ENCODE measurements around the gene WAC. TPM values are rescaled to one million over a fixed set of nuclear protein-coding genes. Genes with fewer than 3 reads are reported as not detected.
A peak's percentile ranks its signal among the peaks of the same experiment; 100 is the strongest.

WAC gene
- total RNA-seq, 1 experiment from 2014 or later: 196 TPM

- no TSS peak for BruUV-seq (replicated peaks)
- intact Hi-C loops (cut with micrococcal nuclease; ENCODE audit: unreplicated experiment): loop anchor here (1.0 to 5.0 kb wide), 3 partner anchors 56 to 156 kb away; partner anchors contain the start of gene WAC
- Mint-ChIP-seq H3K4me3 (ENCODE audit: unreplicated experiment) (no peak overlapping the region), H3K4me1 (ENCODE audit: low read depth, unreplicated experiment) (peaks cover 22% of the 10 kb centered on the region), H3K36me3 (ENCODE audit: insufficient read depth, unreplicated experiment) (peaks cover 92% of the 10 kb centered on the region), H3K9me3 (ENCODE audit: unreplicated experiment) (no peaks in the 10 kb centered on the region), H3K27me3 (ENCODE audit: insufficient read depth, unreplicated experiment) (no peaks in the 10 kb centered on the region), H3K27ac (ENCODE audit: unreplicated experiment) (no peak overlapping the region)
- TF ChIP-seq CTCF (IDR thresholded peaks at IDR 0.05; ENCODE audit: insufficient read depth in 1 of 2, low read depth in 1 of 2, low read length in 1 of 2, severe bottlenecking in 1 of 2, unreplicated experiment in 1 of 2): peak in 1 of 2 experiments; percentile 43
- ChIA-PET POLR2A (no interaction called here), CTCF (interaction anchor here (0.9 kb wide), 1 partner anchor 31 kb away, joined by 3 read pairs; no protein-coding TSS in a partner anchor)
- Histone ChIP-seq H3K4me3 (ENCODE audit: low read depth, low read length) (no peak overlapping the region), H3K4me1 (peaks cover 10% of the 10 kb centered on the region; the same call in 1 of the 2 replicates), H3K27me3 (replicated peaks; ENCODE audit: control insufficient read depth, insufficient read depth, low read length) (no peaks in the 10 kb centered on the region), H3K36me3 (ENCODE audit: control insufficient read depth, insufficient read depth, low read length) (peaks cover 8% of the 10 kb centered on the region; the same call in 1 of the 2 replicates), H3K9me3 (no peaks in the 10 kb centered on the region)
- DNase-seq: peak in 1 of 2 experiments; percentile 34
These were observed 55.0 kb downstream of the WAC start for GRCh38 chr10:28587970-28588290.

- Histone ChIP-seq H3K27me3 (replicated peaks; ENCODE audit: control insufficient read depth, insufficient read depth, low read length) (no peaks in the 10 kb centered on the region), H3K4me3 (ENCODE audit: low read depth, low read length) (no peak overlapping the region), H3K9me3 (no peaks in the 10 kb centered on the region), H3K4me1 (peaks cover 24% of the 10 kb centered on the region), H3K36me3 (ENCODE audit: control insufficient read depth, insufficient read depth, low read length) (peaks cover 6% of the 10 kb centered on the region)
- intact Hi-C loops (cut with micrococcal nuclease; ENCODE audit: unreplicated experiment): no loop called here
- H3K4me3 Mint-ChIP-seq (ENCODE audit: unreplicated experiment): no peak overlapping the region
- ChIA-PET POLR2A (no interaction called here), CTCF (no interaction called here)
- no peaks in the 10 kb centered on the region for H3K9me3 Mint-ChIP-seq (ENCODE audit: unreplicated experiment)
- TF ChIP-seq CTCF (IDR thresholded peaks at IDR 0.05; ENCODE audit: insufficient read depth in 1 of 2, low read depth in 1 of 2, low read length in 1 of 2, severe bottlenecking in 1 of 2, unreplicated experiment in 1 of 2): no peak
- BruUV-seq (replicated peaks): no TSS peak
- peak overlapping the region; percentile 69 for H3K27ac Mint-ChIP-seq (ENCODE audit: unreplicated experiment)
- H3K27me3 Mint-ChIP-seq (ENCODE audit: insufficient read depth, unreplicated experiment): no peaks in the 10 kb centered on the region
- H3K36me3 Mint-ChIP-seq (ENCODE audit: insufficient read depth, unreplicated experiment): peaks cover 78% of the 10 kb centered on the region
- peak in 1 of 2 experiments; percentile 36 for DNase-seq
- peaks cover 17% of the 10 kb centered on the region for H3K4me1 Mint-ChIP-seq (ENCODE audit: low read depth, unreplicated experiment)
These were observed 60.0 kb downstream of the WAC start for GRCh38 chr10:28592953-28593352.

GRCh38 chr10:28593811-28594210 lies 60.9 kb downstream of the WAC start:
- intact Hi-C loops (cut with micrococcal nuclease; ENCODE audit: unreplicated experiment): no loop called here
- H3K4me1 ChIP-seq: peaks cover 24% of the 10 kb centered on the region

More at GRCh38 chr10:28593811-28594210, 60.9 kb downstream of the WAC start:
- Mint-ChIP-seq H3K27me3 (ENCODE audit: insufficient read depth, unreplicated experiment) (no peaks in the 10 kb centered on the region), H3K36me3 (ENCODE audit: insufficient read depth, unreplicated experiment) (peaks cover 77% of the 10 kb centered on the region), H3K27ac (ENCODE audit: unreplicated experiment) (no peak overlapping the region), H3K9me3 (ENCODE audit: unreplicated experiment) (no peaks in the 10 kb centered on the region), H3K4me3 (ENCODE audit: unreplicated experiment) (no peak overlapping the region), H3K4me1 (ENCODE audit: low read depth, unreplicated experiment) (peaks cover 15% of the 10 kb centered on the region)
- no peak for TF ChIP-seq CTCF (IDR thresholded peaks at IDR 0.05; ENCODE audit: insufficient read depth in 1 of 2, low read depth in 1 of 2, low read length in 1 of 2, severe bottlenecking in 1 of 2, unreplicated experiment in 1 of 2)
- Histone ChIP-seq H3K27me3 (replicated peaks; ENCODE audit: control insufficient read depth, insufficient read depth, low read length) (no peaks in the 10 kb centered on the region), H3K36me3 (ENCODE audit: control insufficient read depth, insufficient read depth, low read length) (peaks cover 6% of the 10 kb centered on the region), H3K4me3 (ENCODE audit: low read depth, low read length) (no peak overlapping the region), H3K9me3 (no peaks in the 10 kb centered on the region)
- BruUV-seq (replicated peaks): no TSS peak
- ChIA-PET POLR2A (no interaction called here), CTCF (no interaction called here)
- DNase-seq: no peak

Data from Caco-2 (cell line).